K562 (cell line): Measurements from ENCODE around the gene PINK1. TPM values are rescaled to one million over a fixed set of nuclear protein-coding genes. Genes with fewer than 3 reads are reported as not detected.
A peak's percentile ranks its signal among the peaks of the same experiment; 100 is the strongest.

Experiments used
- ATAC-seq: fragments of 200-7000 bp; cut with Tn5 transposase; 3 replicates; pipeline ENCODE4 v1.9.1; 2020; ENCODE audit warnings: moderate library complexity
- BruUV-seq: library from RNA; stranded (reverse); fragments of 400-500 nt; replicated peaks from 2 replicates; lab custom pipeline; 2021; lab: Mats Ljungman, UMichigan
- CTCF ChIA-PET: fragments of 300-600 bp; formaldehyde crosslinking; extraction: SDS; loops from one replicate; lab custom pipeline; 2021; ENCODE audit warnings: low intra/inter-chr PET ratio; lab: Yijun Ruan, JAX
- POLR2A ChIA-PET: fragments of 300-600, 350-650 bp; sonication (Branson Sonifier 250); formaldehyde crosslinking; extraction: SDS; loops from one replicate; lab custom pipeline; 2021; ENCODE audit warnings: antibody characterized with exemption, inconsistent platforms; lab: Yijun Ruan, JAX
- DNase-seq, 4 experiments: peaks; one replicate each; pipeline versions ENCODE4 v3.0.0 to v3.0.0-alpha.2; 2011 to 2018; ENCODE audit warnings: low spot score in 3 of 4, mixed read lengths in 3 of 4; ENCODE audit errors: extremely low read depth in 1 of 4
- FAIRE-seq: peaks from 2 replicates; lab custom pipeline; 2011; peaks lifted over from hg19 to GRCh38; lab: Jason Lieb, UNC
- H2AFZ ChIP-seq: 2 replicates; pipeline ENCODE4 v1.6.0; 2011; ENCODE audit warnings: low read depth, low read length, control low read depth, inconsistent platforms
- H3K27ac ChIP-seq: fragments of 200-600 bp; 3 replicates; pipeline ENCODE4 v1.8.0; 2011; ENCODE audit warnings: low read depth, mild to moderate bottlenecking, control low read depth, inconsistent platforms, low read length, moderate library complexity, mixed read lengths; ENCODE audit errors: extremely low read depth
- H3K27me3 ChIP-seq, 2 experiments: fragments of 300-600 bp in 1 of 2; 2 replicates in 1 of 2; 3 replicates in 1 of 2; pipeline versions ENCODE4 v1.6.0 to v1.8.0; 2011; ENCODE audit warnings: inconsistent platforms in 2 of 2, low read length in 2 of 2, mild to moderate bottlenecking in 1 of 2, mixed read lengths in 1 of 2, moderate library complexity in 1 of 2; ENCODE audit not compliant: control insufficient read depth in 2 of 2, insufficient read depth in 2 of 2
- H3K36me3 ChIP-seq: fragments of 300-600 bp; 3 replicates; pipeline ENCODE4 v1.8.0; 2011; ENCODE audit warnings: mild to moderate bottlenecking, low read length, inconsistent platforms; ENCODE audit not compliant: control insufficient read depth, insufficient read depth
- H3K4me1 ChIP-seq, 2 experiments: fragments of 200-600 bp in 1 of 2; replicated peaks in 1 of 2; 2 replicates in 1 of 2; 3 replicates in 1 of 2; pipeline versions ENCODE4 v1.5.1 to v1.8.0; 2011; ENCODE audit warnings: inconsistent platforms in 2 of 2, low read length in 2 of 2, mild to moderate bottlenecking in 1 of 2, mixed read lengths in 1 of 2, moderate library complexity in 1 of 2; ENCODE audit not compliant: control insufficient read depth in 2 of 2, insufficient read depth in 2 of 2
- H3K4me2 ChIP-seq: 2 replicates; pipeline ENCODE4 v1.6.1; 2011; ENCODE audit warnings: low read length, control low read depth, inconsistent platforms, mixed read lengths; ENCODE audit not compliant: insufficient read depth
- H3K4me3 ChIP-seq: fragments of 200-600 bp; sonication (generic), shearing (Covaris generic); 2 replicates; pipeline ENCODE4 v1.5.1; 2016; ENCODE audit warnings: control low read depth, inconsistent platforms
- H3K79me2 ChIP-seq: fragments of 200-600 bp; 3 replicates; pipeline ENCODE4 v1.8.0; 2011; ENCODE audit warnings: low read length, inconsistent platforms; ENCODE audit not compliant: control insufficient read depth, insufficient read depth
- H3K9ac ChIP-seq, 2 experiments: 2 replicates each; pipeline versions ENCODE4 v1.6.0 to v1.6.1; 2011; ENCODE audit warnings: low read depth in 2 of 2, low read length in 2 of 2, control low read depth in 1 of 2, inconsistent platforms in 1 of 2, mild to moderate bottlenecking in 1 of 2, mixed read lengths in 1 of 2; ENCODE audit not compliant: insufficient read depth in 1 of 2
- H3K9me1 ChIP-seq: one replicate; pipeline ENCODE4 v1.6.0; 2011; ENCODE audit warnings: inconsistent platforms, mild to moderate bottlenecking, low read length, moderate library complexity; ENCODE audit not compliant: control insufficient read depth, insufficient read depth
- H3K9me3 ChIP-seq: replicated peaks from 2 replicates; pipeline ENCODE4 v1.5.1; 2011; ENCODE audit warnings: low read depth, low read length, inconsistent platforms; ENCODE audit not compliant: control insufficient read depth, insufficient read depth
- H4K20me1 ChIP-seq: replicated peaks from 2 replicates; pipeline ENCODE4 v1.6.1; 2011; ENCODE audit warnings: low read length, inconsistent platforms, mixed read lengths; ENCODE audit not compliant: control insufficient read depth, insufficient read depth
- MAFF ChIP-seq: IDR thresholded peaks from 2 replicates; pipeline ENCODE4 v1.6.1; 2012; ENCODE audit warnings: low read length, improper control_type of control experiment
- TOE1 ChIP-seq, 2 experiments: fragments of 450-650 bp in 1 of 2; sonication (generic) in 1 of 2; formaldehyde crosslinking in 1 of 2; IDR thresholded peaks; 2 replicates each; pipeline versions ENCODE4 v1.7.1 to v1.8.0; 2016 to 2022; ENCODE audit warnings: borderline replicate concordance in 2 of 2, mild to moderate bottlenecking in 2 of 2, antibody characterized with exemption in 1 of 2, inconsistent platforms in 1 of 2, low read depth in 1 of 2, missing genetic modification reagents in 1 of 2, moderate library complexity in 1 of 2
- ZNF212 ChIP-seq: fragments of 450-650 bp; formaldehyde crosslinking; IDR thresholded peaks from 2 replicates; pipeline ENCODE4 v1.4.0; 2020; ENCODE audit warnings: mild to moderate bottlenecking
- ZNF785 ChIP-seq: fragments of 250-450 bp; sonication (Bioruptor Pico); IDR thresholded peaks from 2 replicates; pipeline ENCODE4 v1.4.0; 2020; ENCODE audit warnings: mild to moderate bottlenecking
- WGBS: fragments of 100-300 bp; shearing (Covaris generic); methylation state at CpG from one replicate; pipeline ENCODE4 v1.1.6; 2016; ENCODE audit warnings: low coverage, mixed read lengths; ENCODE audit not compliant: insufficient coverage; ENCODE audit errors: missing lambda C conversion rate; 5-methylcytosine and 5-hydroxymethylcytosine counted together
- in situ Hi-C: fragments of 300-500 bp; cut with MboI; formaldehyde crosslinking; loops from 4 replicates; pipeline ENCODE4 v1.15.0; 2018; ENCODE audit warnings: inconsistent platforms, mixed read lengths
- intact Hi-C: fragments of 100-400 bp; cut with micrococcal nuclease; formaldehyde crosslinking; loops from 2 replicates; pipeline ENCODE4 v1.14.2; 2022
- polyA plus RNA-seq, 8 experiments: library from polyadenylated mRNA; depleted of rRNA in 4 of 8; stranded (reverse) in 5 of 8; unstranded in 3 of 8; fragments of >200 nt; fragmentation: Nextera tagmentation in 2 of 8; fragmentation: Illumina TruSeq in 1 of 8; extraction: Ambion mirVana in 2 of 8; extraction: Trizol in 1 of 8; gene quantifications; 2 replicates each; pipeline versions ENCODE4 v1.2.1 to v1.2.3, GENCODE V29; 2011 to 2014; ENCODE audit warnings: inconsistent platforms in 1 of 8, missing spikeins in 1 of 8
- total RNA-seq, 7 experiments: library from RNA; depleted of rRNA in 6 of 7; stranded (reverse); fragments of >200 nt in 6 of 7; fragmentation: Illumina TruSeq in 2 of 7; extraction: Trizol in 2 of 7; gene quantifications; 2 replicates each; pipeline versions ENCODE4 v1.2.1 to v1.2.3, GENCODE V29; 2011 to 2021; ENCODE audit warnings: low replicate concordance in 1 of 7
- TF ChIP-seq, protein P1 (sequence below): sonication (generic); formaldehyde crosslinking; IDR thresholded peaks from 2 replicates; pipeline ENCODE4 v1.8.1; 2023; ENCODE audit warnings: mild to moderate bottlenecking, missing genetic modification reagents
- TF ChIP-seq, protein P2 (sequence below), 2 experiments: fragments of 450-650 bp in 1 of 2; sonication (generic) in 1 of 2; formaldehyde crosslinking in 1 of 2; IDR thresholded peaks in 1 of 2; conservative IDR thresholded peaks in 1 of 2; 2 replicates each; pipeline versions ENCODE4 v1.6.1 to v1.8.1; 2016 to 2023; ENCODE audit warnings: mild to moderate bottlenecking in 2 of 2, moderate library complexity in 2 of 2, inconsistent platforms in 1 of 2, missing genetic modification reagents in 1 of 2

The PINK1 gene
- total and polyA plus RNA-seq, 9 of the 15 experiments (the other 6 are each of a cell fraction or from before 2014, with no cell fraction given) = 1.5 to 11.3 (median 6.8) TPM

GRCh38 chr1:20684050-20684620 lies 50.9 kb downstream of the PINK1 start:
- WGBS = 17% methylated on average over 13 of the region's 13 CpGs
- POLR2A ChIA-PET = interaction anchor here (0.6 to 1.2 kb wide), 2 partner anchors 16 to 20 kb away, joined by 3 read pairs; no protein-coding TSS in a partner anchor
- Histone ChIP-seq H3K9me3 (no peaks in the 10 kb centered on the region), H3K4me3 (no peak overlapping the region), H3K4me2 (no peak overlapping the region), H3K79me2 (no peaks in the 10 kb centered on the region), H3K36me3 (no peaks in the 10 kb centered on the region), H3K9me1 (no peaks in the 10 kb centered on the region), H3K4me1 (peaks cover 0 to 27% of the 10 kb centered on the region in 2 experiments; a peak in 2 of 5 replicates), H3K27ac (no peak overlapping the region), H3K9ac (0 out of 4 replicates have a peak overlapping the region, but pooled peaks of 1 of the 2 experiments have one; percentile 43), H2AFZ (no peak overlapping the region), H4K20me1 (0 out of 2 replicates have a peak, but pooled peaks cover 6% of the 10 kb centered on the region), H3K27me3 (peaks cover 58 to 84% of the 10 kb centered on the region in 2 experiments)
- no peak for TF ChIP-seq ZNF212 (CRISPR knock-in tag)
- TF ChIP-seq ZNF785 = no peak
- TF ChIP-seq, protein P1, sequence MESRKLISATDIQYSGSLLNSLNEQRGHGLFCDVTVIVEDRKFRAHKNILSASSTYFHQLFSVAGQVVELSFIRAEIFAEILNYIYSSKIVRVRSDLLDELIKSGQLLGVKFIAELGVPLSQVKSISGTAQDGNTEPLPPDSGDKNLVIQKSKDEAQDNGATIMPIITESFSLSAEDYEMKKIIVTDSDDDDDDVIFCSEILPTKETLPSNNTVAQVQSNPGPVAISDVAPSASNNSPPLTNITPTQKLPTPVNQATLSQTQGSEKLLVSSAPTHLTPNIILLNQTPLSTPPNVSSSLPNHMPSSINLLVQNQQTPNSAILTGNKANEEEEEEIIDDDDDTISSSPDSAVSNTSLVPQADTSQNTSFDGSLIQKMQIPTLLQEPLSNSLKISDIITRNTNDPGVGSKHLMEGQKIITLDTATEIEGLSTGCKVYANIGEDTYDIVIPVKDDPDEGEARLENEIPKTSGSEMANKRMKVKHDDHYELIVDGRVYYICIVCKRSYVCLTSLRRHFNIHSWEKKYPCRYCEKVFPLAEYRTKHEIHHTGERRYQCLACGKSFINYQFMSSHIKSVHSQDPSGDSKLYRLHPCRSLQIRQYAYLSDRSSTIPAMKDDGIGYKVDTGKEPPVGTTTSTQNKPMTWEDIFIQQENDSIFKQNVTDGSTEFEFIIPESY = no peak
- TF ChIP-seq MAFF = no peak
- TF ChIP-seq TOE1 (IDR thresholded peaks at IDR 0.05; ENCODE audit: borderline replicate concordance) = no peak
- no peak for TF ChIP-seq TOE1 (CRISPR knock-in tag; IDR thresholded peaks at IDR 0.05; ENCODE audit: borderline replicate concordance, low read depth)
- TF ChIP-seq, protein P2, sequence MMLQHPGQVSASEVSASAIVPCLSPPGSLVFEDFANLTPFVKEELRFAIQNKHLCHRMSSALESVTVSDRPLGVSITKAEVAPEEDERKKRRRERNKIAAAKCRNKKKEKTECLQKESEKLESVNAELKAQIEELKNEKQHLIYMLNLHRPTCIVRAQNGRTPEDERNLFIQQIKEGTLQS (IDR thresholded peaks at IDR 0.05) = peak; percentile 28; the same call in 1 of the 2 replicates
- TF ChIP-seq, protein P2 (CRISPR knock-in tag; conservative IDR thresholded peaks at IDR 0.05) = no peak
- no peak for ATAC-seq
- BruUV-seq = no TSS peak
- no peak for FAIRE-seq
- no peak for DNase-seq
- CTCF ChIA-PET = no interaction called here
- intact Hi-C loops = no loop called here
- in situ Hi-C loops = no loop called here
